Liver (tissue), 3 donors: ENCODE measurements around the gene MFSD6.

Experiments used
- ATF3 ChIP-seq: IDR thresholded peaks from 2 replicates; pipeline ENCODE4 v1.6.1; 2016; ENCODE audit warnings: antibody characterized with exemption
- CTCF ChIP-seq: fragments of 150-350 bp; IDR thresholded peaks from 2 replicates; pipeline ENCODE4 v1.5.1; 2017; ENCODE audit warnings: improper control_type of control experiment, low read depth, low read length; ENCODE audit not compliant: missing input control
- EGR1 ChIP-seq, 2 donors: IDR thresholded peaks; 2 replicates each; pipeline ENCODE4 v1.6.1; 2016 to 2018; ENCODE audit warnings: antibody characterized with exemption in 2 of 2, low read depth in 2 of 2
- FOXA1 ChIP-seq: IDR thresholded peaks from 2 replicates; pipeline ENCODE4 v1.6.1; 2016; ENCODE audit warnings: antibody characterized with exemption
- GABPA ChIP-seq, 2 donors: IDR thresholded peaks in 1 of 2; conservative IDR thresholded peaks in 1 of 2; 2 replicates each; pipeline ENCODE4 v1.6.1; 2016; ENCODE audit warnings: antibody characterized with exemption in 2 of 2, mild to moderate bottlenecking in 1 of 2, moderate library complexity in 1 of 2
- JUND ChIP-seq, 2 donors: IDR thresholded peaks; 2 replicates each; pipeline ENCODE4 v1.6.1; 2016; ENCODE audit warnings: antibody characterized with exemption in 2 of 2
- MAX ChIP-seq: IDR thresholded peaks from 2 replicates; pipeline ENCODE4 v1.6.1; 2016; ENCODE audit warnings: antibody characterized with exemption
- NR2F2 ChIP-seq: IDR thresholded peaks from 2 replicates; pipeline ENCODE4 v1.6.1; 2016; ENCODE audit warnings: antibody characterized with exemption
- RAD21 ChIP-seq, 2 donors: IDR thresholded peaks; 2 replicates each; pipeline ENCODE4 v1.6.1; 2016; ENCODE audit warnings: antibody characterized with exemption in 2 of 2, mild to moderate bottlenecking in 2 of 2
- REST ChIP-seq: IDR thresholded peaks from 2 replicates; pipeline ENCODE4 v1.6.1; 2016; ENCODE audit warnings: antibody characterized with exemption, mild to moderate bottlenecking
- RXRA ChIP-seq, 2 donors: IDR thresholded peaks; 2 replicates each; pipeline ENCODE4 v1.6.1; 2017 to 2018; ENCODE audit warnings: antibody characterized with exemption in 2 of 2, mild to moderate bottlenecking in 1 of 2
- TAF1 ChIP-seq: conservative IDR thresholded peaks from 2 replicates; pipeline ENCODE4 v1.6.1; 2016; ENCODE audit warnings: antibody characterized with exemption, mild to moderate bottlenecking
- TF ChIP-seq, protein P1 (sequence below): IDR thresholded peaks from 2 replicates; pipeline ENCODE4 v1.6.1; 2016; ENCODE audit warnings: antibody characterized with exemption
- donor health status: healthy.
- donor health status: healthy.

DNA sequence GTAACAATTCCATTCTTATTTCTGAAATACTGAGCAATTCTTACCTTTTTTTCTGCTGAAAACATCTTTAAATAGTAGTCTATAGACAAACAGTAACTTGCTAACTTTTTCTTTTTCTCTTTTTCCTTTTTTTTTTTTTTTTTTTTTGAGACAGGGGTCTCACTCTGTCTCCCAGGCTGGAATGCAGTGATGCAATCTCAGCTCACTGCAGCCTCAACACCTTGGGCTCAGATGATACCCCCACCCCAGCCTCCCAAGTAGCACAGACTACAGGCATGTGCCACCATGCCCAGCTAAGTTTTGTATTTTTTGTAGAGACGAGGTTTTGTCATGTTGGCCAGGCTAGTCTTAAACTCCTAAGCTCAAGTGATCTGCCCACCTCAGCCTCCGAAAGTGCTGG is 42.2 kb downstream of the MFSD6 start:
- TF ChIP-seq RAD21 (IDR thresholded peaks at IDR 0.05), result no peak
- no peak for TF ChIP-seq CTCF
- TF ChIP-seq JUND (IDR thresholded peaks at IDR 0.05), result no peak
- TF ChIP-seq, protein P1, sequence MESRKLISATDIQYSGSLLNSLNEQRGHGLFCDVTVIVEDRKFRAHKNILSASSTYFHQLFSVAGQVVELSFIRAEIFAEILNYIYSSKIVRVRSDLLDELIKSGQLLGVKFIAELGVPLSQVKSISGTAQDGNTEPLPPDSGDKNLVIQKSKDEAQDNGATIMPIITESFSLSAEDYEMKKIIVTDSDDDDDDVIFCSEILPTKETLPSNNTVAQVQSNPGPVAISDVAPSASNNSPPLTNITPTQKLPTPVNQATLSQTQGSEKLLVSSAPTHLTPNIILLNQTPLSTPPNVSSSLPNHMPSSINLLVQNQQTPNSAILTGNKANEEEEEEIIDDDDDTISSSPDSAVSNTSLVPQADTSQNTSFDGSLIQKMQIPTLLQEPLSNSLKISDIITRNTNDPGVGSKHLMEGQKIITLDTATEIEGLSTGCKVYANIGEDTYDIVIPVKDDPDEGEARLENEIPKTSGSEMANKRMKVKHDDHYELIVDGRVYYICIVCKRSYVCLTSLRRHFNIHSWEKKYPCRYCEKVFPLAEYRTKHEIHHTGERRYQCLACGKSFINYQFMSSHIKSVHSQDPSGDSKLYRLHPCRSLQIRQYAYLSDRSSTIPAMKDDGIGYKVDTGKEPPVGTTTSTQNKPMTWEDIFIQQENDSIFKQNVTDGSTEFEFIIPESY, result no peak
- TF ChIP-seq TAF1, result no peak
- no peak for TF ChIP-seq NR2F2
- no peak for TF ChIP-seq FOXA1
- no peak for TF ChIP-seq MAX
- no peak for TF ChIP-seq EGR1 (IDR thresholded peaks at IDR 0.05; ENCODE audit: low read depth in 2 of 2)
- no peak for TF ChIP-seq ATF3
- no peak for TF ChIP-seq GABPA (IDR thresholded peaks at IDR 0.05 in 1 of 2, conservative IDR thresholded peaks at IDR 0.05 in 1 of 2)
- no peak for TF ChIP-seq RXRA (IDR thresholded peaks at IDR 0.05)
- no peak for TF ChIP-seq REST
